GM08714 (cell line): Measurements from ENCODE around the gene DVL1.

Experiments
- H3K4me3 ChIP-seq: fragments of 200-500 bp; sonication (Bioruptor generic); 2 replicates; pipeline ENCODE4 v1.5.1; 2014; ENCODE audit warnings: mild to moderate bottlenecking, low read length, inconsistent platforms
- ZNF274 ChIP-seq: IDR thresholded peaks from 2 replicates; pipeline ENCODE4 v1.6.1; 2012; ENCODE audit warnings: mild to moderate bottlenecking, low read depth, low read length

Gene DVL1

GRCh38 chr1:1344655-1345361 lies 4.4 kb downstream of the DVL1 start:
- H3K4me3 ChIP-seq, result no peak overlapping the region
- no peak for TF ChIP-seq ZNF274

DNA sequence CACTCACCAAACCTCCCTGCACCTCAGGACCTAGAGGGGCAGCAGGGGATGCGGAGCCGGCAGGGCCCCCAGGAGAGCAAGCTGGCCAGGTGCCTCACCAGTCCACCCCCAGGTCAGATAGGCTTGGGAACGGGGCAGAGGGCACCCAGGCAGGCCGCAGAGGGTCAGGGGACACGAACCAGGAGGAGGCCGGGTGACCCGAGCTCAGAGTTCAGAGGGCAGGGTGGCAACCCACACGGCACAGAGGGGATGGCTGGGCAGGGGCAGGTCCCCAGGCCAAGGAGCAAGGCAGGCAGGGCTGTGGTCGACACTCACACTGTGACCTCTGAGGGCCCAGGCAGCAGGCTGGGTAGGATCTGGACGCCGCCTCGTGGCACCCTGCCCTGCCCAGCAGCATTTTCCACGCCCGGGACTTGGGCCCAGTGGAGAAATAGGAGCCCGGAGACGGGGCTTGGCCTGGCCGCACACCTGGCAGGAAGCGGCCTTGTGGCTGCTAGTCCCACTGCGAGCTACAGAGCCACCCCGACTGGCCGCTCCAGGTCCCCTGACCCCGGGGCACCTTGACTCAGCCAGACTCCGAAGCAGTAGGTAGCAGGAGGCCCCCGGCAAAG lies 5.3 kb downstream of the DVL1 start:
- no peak overlapping the region for H3K4me3 ChIP-seq
- no peak for TF ChIP-seq ZNF274

- no peak for TF ChIP-seq ZNF274
These were observed 6.6 kb downstream of the DVL1 start for GRCh38 chr1:1342584-1343115.

GRCh38 chr1:1342061-1342562 lies 7.1 kb downstream of the DVL1 start:
- H3K4me3 ChIP-seq, result no peak overlapping the region
- TF ChIP-seq ZNF274, result no peak

More at GRCh38 chr1:1342584-1343115, 6.6 kb downstream of the DVL1 start:
- no peak overlapping the region for H3K4me3 ChIP-seq

GRCh38 chr1:1341549-1342021 lies 7.6 kb downstream of the DVL1 start:
- TF ChIP-seq ZNF274, result no peak
- no peak overlapping the region for H3K4me3 ChIP-seq

- H3K4me3 ChIP-seq, result no peak overlapping the region
- no peak for TF ChIP-seq ZNF274
These were observed 8.2 kb downstream of the DVL1 start for GRCh38 chr1:1340791-1341548.

GRCh38 chr1:1340185-1340584 lies 9.0 kb downstream of the DVL1 start:
- H3K4me3 ChIP-seq, result no peak overlapping the region
- TF ChIP-seq ZNF274, result no peak

- no peak for TF ChIP-seq ZNF274
- H3K4me3 ChIP-seq, result no peak overlapping the region
These were observed 10.9 kb downstream of the DVL1 start for GRCh38 chr1:1338278-1338677.

GRCh38 chr1:1337793-1338147 lies 11.4 kb downstream of the DVL1 start:
- no peak overlapping the region for H3K4me3 ChIP-seq
- TF ChIP-seq ZNF274, result no peak

GRCh38 chr1:1336931-1337792 lies 12.1 kb downstream of the DVL1 start:
- no peak overlapping the region for H3K4me3 ChIP-seq
- TF ChIP-seq ZNF274, result no peak

DNA sequence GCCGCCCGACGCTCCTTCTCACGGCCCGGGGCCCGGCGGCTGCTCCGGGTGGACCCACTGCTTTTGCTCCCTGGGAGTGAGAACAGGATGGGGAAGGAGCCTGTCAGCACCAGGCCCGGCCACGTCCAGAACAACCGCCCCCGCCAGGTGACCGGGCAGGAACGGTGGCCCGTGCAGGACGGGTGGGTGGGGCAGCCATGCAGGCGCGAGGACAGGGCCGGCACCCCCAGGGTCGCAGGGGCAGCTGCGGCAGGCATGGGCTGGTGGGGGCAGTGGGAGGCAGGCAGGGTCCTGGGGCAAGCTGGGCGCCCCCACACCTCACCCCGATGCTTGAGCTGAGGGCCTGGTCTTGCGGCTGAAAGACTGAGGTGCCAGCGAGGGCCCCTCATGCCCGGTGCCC lies 12.8 kb downstream of the DVL1 start:
- H3K4me3 ChIP-seq, result no peak overlapping the region
- no peak for TF ChIP-seq ZNF274

DNA sequence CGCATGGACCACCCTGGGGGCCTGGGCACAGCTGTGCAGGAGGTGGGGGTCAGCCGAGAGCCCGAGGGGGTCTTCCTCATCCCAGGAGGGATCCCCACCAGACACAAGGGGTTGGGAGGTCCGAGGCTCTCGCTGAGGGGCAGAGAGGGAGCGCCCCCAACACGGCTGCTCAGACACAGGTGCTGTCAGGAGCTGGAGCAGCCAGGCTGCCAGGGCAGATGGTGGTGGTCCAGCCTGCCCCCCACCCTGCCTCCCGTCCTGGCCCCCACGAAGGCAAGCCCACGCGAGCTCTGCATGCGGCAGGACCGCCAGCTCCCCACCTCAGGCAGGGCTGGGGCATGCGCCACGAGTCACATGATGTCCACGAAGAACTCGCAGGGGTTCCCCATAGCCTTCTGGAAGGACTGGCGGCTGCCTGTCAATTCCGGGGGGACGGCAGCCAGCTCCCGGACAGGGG lies 13.4 kb downstream of the DVL1 start:
- no peak overlapping the region for H3K4me3 ChIP-seq
- TF ChIP-seq ZNF274, result no peak

GRCh38 chr1:1335283-1335682 lies 13.9 kb downstream of the DVL1 start:
- no peak for TF ChIP-seq ZNF274
- H3K4me3 ChIP-seq, result no peak overlapping the region

DNA sequence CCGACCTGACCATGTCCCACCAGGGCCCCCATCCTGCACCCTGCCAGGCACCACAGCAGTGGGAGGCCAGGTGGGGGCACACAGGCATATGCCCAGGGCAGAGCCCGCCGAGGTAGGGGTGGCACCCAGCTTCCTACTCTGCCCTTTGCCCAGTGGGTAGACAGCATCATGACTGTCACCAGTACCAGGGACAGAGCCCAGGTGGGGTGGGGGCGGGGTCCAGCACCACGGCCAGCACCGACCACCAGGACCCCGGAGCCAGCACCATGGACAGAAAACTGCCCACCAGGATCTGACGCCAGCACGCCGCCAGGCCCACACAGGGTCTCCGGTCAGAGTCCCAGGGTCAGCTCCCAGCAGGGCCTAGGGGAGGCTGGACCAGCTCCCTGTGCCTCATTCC lies 14.4 kb downstream of the DVL1 start:
- H3K4me3 ChIP-seq, result no peak overlapping the region
- TF ChIP-seq ZNF274, result no peak
